Stimulated activated naive CD4-positive, alpha-beta T cell (primary cell): ENCODE measurements around the gene RAPGEF4.

Source experiments
- DNase-seq, 6 experiments: peaks; one replicate each; lab custom pipeline; 2025; lab: John Stamatoyannopoulos, UW

Gene RAPGEF4

GRCh38 chr2:172905937-172906811, 170.5 kb downstream of the RAPGEF4 start:
- no peak for DNase-seq

- DNase-seq, result no peak
Measured at GRCh38 chr2:172908275-172908674, 172.6 kb downstream of the RAPGEF4 start.

DNA sequence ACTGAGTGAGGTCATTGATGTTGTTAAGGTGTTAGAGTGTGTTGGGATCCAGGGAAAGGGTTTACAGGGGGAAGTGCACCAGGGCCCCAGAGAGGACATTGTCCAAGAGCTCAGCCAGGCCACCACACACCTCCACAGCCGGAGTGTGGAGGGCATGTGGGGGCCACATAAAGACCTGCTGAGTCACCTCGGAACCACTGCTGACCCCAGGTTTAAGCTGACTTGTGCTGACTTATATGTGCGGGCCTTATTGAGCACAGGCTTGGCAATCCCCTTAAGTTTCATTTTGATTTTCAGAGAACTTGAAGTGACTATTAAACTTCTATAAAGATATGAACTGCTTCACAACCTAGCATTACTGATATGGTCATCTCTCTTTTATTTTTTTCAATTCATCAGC, 173.8 kb downstream of the RAPGEF4 start:
- no peak for DNase-seq

DNA sequence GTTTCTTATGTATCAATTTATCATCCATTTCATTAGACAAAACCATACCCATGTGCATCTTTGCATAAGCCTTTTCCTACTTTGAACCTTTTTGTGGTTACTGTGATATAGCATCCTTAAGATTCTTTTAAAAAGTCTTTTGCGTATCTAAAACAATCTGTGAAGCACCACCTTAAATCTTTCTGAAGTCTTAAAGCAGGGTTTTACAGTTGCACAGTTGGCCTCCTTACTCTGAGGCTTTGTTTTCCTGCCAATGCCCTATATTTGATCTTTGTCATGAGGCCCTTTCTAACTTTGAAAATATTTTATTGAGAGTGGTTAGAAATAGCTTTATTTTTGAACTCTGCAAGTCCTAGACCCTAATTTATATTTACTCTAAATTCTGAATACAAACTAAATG, 176.6 kb downstream of the RAPGEF4 start:
- peak in 2 of 6 experiments; percentile 8 to 30 for DNase-seq

- DNase-seq, result no peak
Measured at GRCh38 chr2:172914341-172915008, 178.8 kb downstream of the RAPGEF4 start.

GRCh38 chr2:172917716-172918115, 182.1 kb downstream of the RAPGEF4 start:
- DNase-seq, result no peak

DNA sequence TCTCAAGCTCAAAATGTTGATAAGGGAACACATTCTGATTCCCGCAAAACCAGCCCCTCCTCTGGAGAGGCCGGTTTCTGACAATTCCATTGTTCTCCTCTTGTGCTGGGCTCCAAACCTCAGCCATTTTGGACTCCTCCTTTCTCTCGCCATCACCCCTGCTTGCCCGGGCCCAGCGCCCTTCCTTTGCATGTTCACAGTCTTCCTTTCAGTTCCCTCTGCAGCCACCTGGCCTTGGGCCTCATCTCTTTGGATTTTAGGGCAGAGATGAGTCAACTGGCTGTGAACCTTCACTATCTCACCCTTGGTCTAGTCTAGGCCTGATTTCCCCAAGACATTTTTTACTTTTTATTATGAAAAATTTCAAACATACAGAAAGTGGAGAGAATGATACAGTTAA, 184.1 kb downstream of the RAPGEF4 start:
- no peak for DNase-seq

- no peak for DNase-seq
Measured at GRCh38 chr2:172921532-172922236, 186.0 kb downstream of the RAPGEF4 start.

DNA sequence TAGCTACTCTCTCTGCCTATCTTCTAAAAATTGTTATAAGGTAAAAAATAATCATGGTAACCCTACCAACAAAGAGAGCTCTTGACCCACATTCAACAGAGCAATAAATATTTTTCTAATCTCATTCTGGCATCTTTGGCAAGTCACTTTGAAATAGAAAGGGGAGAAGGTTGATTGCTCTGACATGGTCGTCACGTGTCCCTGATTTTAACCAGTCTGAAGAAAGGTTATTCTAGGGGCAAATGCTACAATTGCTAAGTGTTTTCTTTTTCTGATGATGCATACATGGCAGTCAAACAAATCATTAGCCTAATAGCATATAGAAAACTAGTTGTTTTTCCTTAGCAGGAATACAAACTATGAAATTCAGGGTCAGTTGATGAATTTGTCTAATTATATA, 186.7 kb downstream of the RAPGEF4 start:
- DNase-seq, result no peak

DNA sequence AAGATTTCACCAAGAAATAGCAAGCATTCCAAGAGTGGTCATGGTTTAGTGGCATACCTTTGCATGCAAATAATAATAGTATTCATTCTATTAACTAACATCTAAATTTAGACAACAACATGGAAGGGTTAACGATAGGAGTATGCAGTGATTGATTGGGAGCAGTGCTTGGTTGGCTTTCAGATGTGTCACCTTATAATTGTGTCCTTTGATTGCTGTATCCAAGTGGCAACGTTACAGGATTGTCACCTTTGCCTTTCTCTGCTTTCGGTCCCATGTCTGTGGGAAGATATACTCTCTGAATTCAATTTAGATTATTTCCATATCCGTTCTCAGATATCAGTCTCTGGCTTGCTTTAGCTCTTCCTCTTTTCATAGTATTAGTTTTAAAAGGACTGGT, 187.2 kb downstream of the RAPGEF4 start:
- DNase-seq, result no peak

DNA sequence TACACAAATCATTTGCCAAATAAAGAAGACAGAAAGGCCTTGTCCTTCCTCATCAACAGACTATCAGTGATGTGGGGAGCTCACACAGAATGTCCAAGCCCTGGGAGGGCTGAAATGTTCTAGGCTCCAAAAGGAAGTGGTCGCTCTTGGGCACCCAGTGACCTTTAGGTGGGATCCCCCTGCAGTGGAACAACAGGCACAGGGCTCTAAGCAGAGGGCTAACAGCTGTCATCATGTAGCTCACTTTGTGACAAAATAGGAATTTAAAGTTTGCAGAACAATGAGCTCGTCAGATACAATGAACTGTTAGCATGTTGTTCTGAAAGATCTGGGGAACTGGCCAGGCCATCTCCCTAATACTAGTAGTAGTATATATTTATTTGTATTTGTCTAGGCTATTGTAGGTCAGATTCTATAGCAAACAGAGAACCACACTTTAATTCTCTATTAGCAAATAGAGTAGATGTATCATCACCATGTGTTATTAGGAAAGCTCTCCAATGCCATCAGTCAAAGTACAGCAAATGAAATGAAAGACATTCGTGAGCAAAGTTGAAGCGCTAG, 188.5 kb downstream of the RAPGEF4 start:
- no peak for DNase-seq

GRCh38 chr2:172925600-172925999, 190.0 kb downstream of the RAPGEF4 start:
- no peak for DNase-seq

- DNase-seq, result no peak
Measured at GRCh38 chr2:172926785-172927640, 191.4 kb downstream of the RAPGEF4 start.

- DNase-seq, result no peak
Measured at GRCh38 chr2:172927641-172928357, 192.2 kb downstream of the RAPGEF4 start.

- DNase-seq, result no peak
Measured at GRCh38 chr2:172928756-172929155, 193.1 kb downstream of the RAPGEF4 start.

DNA sequence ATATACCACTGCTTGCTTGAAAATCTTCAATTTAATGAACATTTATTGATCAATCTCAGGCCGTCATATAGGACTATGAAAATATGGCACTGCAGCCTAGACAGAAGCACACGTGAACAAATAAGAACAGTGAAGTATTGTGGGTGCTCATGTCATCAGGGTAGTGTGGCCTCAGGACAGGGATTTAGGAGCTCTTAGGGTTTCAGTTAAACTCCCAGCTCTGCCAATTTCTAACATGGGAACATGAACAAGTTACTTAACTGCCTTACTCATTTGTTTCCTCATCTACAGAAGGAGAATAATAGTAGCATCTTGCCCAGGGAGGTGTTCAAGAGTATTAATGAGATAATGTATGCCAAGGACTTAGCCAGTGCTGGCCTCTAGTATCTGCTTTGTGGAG, 194.0 kb downstream of the RAPGEF4 start:
- no peak for DNase-seq

DNA sequence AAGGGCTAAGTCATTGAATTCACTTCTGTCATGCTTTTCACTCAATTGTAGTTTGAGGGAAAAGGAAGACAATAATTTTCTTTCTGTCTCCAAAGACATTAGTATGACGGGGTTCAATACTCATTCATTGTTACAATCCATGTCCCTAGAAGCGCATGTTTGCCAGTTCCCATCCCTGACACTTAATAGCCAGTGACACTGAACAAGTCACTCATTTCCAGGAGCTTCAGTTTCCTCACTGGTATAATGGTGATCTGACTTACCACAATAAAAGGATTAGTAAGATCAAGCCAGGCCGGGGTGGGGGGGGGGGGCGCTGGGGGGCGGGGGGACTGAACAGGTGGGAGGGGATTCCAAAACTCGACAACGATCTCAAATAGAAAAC, 195.2 kb downstream of the RAPGEF4 start:
- DNase-seq, result no peak

GRCh38 chr2:172931256-172931894, 195.7 kb downstream of the RAPGEF4 start:
- DNase-seq, result peak in 1 of 6 experiments; percentile 64

DNA sequence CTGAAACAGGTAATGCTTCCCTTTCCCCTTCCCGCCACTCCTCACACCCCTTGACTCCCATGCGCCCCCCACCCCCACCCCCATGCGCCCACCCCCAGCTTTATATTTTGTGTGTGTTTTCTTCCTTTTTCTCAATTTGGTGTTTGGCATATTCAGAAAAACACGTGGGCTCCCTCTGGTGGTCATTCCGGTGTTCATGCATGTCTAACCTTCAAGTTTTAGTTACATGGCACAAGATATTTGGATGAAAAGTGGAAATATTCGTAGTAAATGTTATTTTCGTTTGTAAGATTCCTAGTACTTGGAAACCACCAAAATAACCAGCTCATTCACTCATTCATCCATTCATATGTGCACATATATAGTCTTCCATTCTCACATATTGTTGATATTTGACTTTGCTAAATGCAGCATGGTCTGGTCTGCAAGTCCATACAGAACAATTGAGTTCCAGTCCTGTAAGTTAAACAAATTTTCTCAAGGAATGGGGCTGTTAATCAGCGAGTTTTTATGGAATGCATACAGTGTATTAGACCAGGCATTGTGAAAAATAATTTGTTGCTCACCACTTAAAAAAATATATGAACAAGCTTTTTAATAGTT, 196.4 kb downstream of the RAPGEF4 start:
- DNase-seq, result peak; percentile 17 to 76 (median 43)
